HG03045 (cell line): ENCODE data around the gene STEAP2.

Source experiments
- ATAC-seq: cut with Tn5 transposase; IDR thresholded peaks from one replicate; pipeline ENCODE4 v1.9.1; 2021; ENCODE audit warnings: mild to moderate bottlenecking, moderate library complexity; ENCODE audit not compliant: unreplicated experiment

Gene STEAP2

DNA sequence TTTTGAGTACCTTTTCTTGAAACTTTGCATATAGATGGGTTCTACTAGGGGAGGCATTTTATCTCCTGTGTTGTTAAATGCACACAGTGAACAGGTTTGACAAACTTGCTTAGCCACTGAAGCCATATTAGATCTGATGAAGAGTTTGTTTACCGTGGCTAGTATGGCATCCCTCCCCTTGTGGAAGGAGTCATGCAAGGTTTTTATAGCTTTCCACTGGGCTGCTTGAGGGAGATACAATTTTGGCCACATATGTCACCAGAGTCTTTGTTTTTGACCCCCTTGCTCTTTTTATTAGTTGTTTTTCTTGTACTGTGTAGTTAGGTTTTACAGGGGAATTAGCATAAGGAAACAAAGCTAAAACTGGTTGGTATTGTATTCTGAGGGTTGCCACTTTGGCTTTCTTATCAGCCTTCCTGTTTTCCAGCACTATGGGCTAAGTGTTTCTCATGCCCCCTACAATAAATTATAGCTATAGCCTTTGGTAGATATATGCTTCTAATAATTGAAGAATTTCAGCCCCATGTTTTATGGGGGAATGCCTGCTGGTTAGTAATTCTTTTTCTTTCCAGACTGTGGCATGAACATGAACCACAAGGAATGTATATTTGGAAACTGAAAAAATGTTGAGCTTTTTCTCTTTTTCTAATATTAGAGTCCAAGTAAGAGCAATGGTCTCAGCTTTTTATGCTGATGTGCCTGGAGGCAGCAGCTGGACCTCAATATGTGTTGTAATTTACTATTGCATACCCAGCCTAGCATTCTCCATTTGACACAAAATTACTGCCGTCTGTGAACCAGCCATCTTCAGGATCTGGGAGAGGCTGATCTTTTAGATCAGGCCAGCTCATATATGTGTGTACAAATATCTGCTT is 18.4 kb upstream of the STEAP2 start:
- no peak for ATAC-seq

DNA sequence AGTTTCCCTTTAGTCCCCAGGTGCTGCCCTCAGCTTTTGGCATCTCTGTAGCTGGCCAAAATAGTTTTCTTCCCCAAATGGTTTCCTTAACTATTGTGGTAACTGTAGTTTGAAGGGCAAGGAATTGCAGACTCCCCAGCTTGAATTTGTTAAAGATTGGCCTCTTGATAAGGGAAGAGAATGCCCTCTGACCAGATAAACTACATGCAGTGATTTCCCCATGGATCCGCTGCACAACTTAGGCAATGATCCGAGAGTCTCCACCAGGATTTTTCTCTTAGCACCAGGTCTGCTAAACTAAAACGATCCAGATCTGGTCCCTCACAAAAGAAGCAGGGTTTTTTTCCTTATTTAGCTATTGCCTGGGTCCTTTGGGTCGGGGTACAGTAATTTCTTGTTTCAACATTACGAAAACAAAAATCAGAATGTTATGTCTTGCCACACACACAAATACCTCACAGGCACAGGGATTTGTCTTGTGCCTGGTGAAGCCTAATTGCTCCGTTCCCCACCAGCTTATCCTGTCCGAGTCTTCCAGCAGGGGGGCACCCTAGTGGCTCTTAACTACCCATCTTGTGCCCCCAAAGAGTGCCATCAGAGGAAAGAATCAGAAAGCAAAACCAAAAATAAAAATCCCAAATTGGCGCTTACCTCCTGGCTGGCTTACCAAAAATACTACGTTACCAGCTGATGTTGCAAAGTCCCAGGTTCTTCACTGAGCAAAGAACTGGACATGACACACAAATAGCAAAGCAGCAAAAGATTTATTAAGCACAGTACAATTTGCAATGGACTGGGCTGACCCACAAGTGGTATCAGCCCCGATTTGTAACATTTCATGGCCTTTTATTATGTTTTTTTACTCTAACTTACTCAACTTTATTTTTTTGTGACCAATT is 16.4 kb upstream of the STEAP2 start:
- no peak for ATAC-seq

DNA sequence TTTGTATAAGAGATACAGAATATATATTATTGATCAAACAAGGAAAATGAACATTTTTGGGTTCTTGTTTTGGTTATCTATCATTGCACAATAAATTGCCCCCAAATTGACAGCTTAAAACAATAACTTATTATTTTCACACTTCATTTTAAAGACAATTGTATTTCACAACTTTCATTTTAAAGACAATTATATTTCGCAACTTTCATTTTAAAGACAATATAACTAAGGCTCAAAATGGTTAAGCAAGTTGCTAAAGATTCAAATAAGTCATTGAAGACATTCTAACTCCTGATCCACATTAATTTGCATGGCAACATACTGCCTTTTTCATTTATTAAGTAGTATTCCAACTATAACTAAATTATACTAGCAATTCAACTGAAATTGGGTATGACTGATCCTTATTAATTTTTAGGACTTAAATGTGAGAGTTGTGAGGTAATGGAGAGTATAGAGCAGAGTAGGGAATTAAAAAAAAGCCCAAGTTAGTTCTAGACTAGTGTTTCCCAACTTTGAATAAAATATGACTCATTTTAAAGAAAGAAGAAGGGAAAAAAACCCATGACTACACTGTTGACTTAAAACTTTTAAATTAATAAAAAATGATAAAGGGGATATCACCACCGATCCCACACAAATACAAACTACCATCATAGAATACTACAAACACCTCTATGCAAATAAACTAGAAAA is 9.9 kb upstream of the STEAP2 start:
- no peak for ATAC-seq

DNA sequence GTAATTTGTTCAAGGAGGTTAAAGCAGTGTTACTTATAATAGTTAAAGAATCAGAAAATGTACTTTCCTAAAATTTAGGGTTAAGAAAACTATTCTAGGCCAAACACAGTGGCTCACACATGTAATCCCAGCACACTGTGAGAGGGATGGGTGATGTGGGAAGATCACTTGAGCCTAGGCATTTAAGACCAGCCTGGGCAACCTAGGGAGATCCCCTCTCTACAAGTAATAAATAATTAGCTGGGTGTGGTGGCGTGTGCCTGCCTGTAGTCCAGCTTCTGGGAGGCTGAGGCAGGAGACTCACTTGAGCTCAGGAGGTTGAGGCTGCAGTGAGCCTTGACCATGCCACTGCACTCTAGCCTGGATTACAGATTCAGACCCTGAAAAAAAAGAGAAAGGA is 3.6 kb upstream of the STEAP2 start:
- ATAC-seq = no peak

DNA sequence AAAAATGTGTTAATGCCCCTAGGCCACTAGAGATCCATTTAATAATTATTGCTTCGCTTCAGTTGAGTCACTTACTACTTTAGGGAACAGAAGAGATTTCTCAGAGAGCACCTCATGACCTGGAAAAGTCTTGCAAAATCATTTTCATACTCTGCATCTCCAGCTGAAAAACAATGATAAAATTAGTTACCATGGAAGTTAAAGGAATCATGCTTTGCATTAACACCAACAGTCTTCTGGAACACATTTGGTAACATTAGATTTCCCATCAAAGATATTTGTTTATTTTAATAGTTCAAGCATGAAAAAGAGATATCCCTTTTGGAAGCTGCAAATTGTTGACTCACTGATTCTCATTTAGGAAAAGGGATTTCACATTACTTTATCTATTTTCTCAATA is 1.8 kb upstream of the STEAP2 start:
- ATAC-seq = no peak

DNA sequence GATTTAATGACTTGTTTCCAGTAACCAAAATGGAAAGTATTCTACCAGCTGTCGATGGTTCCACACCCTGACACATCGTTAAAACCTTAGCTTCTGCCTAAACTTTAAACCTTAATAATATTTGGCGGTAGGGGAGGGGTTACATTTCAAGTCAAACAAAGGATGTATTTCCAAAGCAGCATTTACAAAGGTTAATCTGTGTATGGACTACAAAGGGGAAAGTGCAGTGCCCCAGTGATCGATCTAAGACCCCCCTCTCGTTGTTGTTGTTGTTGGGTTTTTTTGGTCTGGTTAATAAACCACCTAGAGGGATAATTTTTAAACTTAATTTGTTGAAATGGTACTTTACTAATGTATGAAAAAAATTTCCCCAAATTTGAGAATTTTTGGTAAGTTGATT is 1.1 kb upstream of the STEAP2 start:
- no peak for ATAC-seq

DNA sequence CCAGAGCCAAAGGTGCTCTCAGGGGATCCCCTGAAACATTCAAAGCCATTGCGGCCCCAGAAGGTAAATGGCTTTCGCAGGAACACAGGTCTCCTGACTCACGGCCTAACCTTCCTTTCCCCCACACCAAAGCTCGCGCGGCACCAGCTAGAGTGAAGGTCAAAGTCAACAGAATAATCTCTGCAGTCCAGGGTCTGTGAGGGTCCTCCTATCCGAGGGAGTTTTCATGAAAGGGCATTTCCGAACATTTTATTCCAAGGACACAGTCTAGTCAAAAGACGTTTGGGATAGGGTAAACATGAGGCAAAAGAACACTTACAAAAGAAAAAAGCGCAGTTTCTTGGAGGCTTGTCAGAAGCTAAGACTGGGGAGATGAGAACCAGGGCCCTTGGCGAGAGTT is 559 bp upstream of the STEAP2 start:
- no peak for ATAC-seq

DNA sequence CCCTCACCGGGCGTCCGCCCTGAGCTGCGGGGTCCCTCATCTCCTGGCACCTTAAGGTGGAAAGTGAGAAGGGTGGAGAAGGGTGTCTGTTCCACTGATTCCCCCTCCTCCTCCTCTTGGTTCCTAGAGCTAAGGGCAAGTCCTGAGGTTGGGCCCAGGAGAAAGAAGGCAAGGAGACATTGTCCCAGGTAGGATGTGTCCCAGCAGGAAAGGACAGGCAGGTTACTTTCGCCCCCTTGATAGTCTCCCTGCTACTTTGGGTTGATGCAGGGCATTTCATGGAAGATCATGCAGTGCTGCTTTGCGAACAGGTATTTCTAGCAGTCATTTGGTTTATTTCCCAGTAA is 582 bp downstream of the STEAP2 start:
- no peak for ATAC-seq

DNA sequence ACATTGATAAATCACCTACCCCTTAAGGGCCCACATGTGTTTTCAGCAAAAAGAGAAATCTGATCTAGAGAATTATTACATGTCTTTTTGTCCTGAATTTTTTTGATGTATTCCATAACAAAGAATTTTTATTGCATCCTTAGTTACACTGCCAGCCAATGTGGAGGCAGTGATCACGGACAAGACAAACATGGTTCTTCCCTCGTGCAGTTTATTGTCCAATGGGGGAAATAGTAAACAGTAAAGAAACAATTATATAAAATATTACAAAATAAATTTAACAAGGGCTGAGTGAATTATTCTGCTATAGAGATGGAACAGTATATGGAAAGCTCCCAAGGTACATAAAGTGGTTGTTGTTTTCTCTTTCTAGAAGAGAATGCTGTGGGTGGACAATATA is 2.0 kb downstream of the STEAP2 start:
- ATAC-seq = no peak

DNA sequence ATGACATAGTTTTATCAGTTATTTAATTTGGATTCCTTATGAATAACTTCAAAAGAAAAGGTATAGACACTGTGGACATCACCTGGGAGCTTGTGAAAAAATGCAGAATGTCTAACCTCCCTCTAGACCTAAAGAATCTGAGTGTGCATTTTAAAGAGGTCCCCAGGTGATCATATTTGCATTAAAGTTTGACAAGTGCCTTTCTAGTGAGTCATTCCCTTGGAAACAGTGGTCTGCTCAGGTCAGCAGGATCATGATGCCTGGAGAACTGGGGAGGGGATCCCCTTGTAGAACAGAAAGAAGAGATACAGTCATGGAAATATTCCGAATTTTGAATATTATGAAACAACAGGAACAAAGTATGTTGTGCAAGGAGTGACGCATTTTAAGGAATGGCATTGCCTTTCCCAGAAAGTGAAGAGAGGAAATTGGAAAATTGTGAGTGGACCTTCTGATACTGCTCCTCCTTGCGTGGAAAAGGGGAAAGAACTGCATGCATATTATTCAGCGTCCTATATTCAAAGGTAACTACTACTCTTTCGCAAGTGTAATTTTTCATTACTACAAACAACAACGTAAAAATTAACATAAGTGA is 4.6 kb downstream of the STEAP2 start:
- no peak for ATAC-seq

DNA sequence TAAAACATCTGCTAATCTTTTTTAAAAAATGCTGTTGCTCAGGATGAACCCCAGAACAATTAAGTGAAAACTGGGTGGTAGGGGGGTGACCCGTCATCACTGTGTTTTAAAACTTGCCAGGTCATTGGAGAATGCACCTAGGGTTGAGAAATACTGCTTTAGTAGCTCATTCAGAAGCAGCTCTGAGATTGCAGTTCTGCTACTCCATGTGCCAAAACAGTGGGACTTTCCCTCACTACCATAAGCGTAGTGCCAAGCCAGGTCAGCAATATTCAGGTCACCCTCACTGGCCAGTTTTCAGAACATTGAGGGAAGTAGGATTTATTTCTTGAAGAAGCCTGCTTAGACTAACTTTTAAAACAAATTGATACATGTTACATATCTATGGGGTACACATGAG is 5.2 kb downstream of the STEAP2 start:
- no peak for ATAC-seq

DNA sequence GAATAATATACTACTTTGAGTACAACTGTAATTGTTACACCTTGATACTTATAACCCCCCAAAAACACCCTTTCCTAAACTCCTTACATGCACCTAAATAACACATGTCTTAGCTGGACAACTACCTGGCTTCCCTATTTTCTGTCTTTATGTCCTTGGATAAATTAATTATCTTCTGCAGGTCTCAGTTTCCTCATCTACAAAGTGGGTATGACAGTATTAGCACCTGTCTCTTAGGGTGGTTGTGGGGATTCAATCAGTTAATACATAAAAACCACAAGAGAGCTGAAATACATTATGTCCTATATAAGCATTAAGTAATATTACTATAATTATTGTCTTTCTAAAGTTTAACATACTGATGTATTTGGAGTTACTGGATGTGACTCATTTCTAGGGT is 10.8 kb downstream of the STEAP2 start:
- no peak for ATAC-seq

DNA sequence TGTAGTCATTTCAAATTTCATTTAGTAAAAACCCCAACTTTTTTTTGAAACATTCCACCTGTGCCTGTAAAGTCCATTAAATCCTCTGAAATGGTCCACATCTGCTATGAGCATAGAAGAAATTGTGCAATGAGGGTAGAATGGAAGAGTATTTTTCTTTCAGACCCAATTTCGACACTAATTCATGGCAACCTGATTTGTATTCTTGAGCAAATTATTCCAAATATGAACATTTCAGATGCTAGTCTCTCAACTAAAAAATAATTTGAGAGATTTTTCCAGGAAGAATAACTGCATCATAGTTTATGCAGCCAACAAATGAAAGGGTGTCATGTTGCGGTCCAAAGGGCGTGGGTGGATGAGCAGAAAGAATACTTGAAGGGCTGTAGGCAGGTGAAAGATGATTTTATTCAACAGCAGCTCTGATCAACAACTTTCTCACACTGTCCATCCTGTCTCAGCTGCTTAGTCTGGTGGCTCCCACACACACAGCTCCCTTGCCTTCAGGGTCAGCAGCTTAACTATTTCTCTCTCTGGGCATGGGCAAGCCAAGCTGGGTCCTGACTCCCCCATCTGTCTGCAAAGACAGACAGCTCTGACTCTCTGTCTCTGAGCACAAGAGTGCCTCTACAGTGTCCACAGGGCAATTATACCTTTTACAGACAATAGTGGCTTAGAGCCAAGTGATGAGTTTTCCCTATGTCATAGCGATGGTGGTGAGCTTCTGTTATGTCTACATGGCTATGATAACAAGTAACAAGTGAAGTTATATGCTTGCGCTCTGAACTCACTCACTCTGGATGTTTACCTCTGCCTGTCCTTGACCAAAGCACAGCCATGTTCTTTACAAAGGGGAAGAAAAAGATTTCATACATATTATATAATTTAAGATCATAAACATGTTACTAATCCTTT is 11.5 kb downstream of the STEAP2 start:
- ATAC-seq = no peak

DNA sequence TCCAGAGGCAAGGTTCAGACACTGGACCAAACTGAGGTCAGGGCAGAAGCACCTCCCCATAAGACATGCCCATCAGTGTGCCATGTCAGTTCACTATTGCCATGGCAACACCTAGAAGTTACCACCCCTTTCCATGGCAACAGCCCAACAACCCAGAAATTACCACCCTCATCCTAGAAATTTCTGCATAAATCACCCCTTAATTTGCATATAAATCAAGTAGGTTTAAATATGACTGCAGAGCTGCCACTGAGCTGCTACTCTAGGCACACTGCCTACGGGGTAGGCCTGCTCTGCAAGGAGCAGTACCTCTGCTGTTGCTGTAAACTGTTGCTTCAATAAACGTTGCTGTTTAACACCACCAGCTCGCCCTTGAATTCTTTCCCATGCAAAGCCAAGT is 12.7 kb downstream of the STEAP2 start:
- no peak for ATAC-seq

DNA sequence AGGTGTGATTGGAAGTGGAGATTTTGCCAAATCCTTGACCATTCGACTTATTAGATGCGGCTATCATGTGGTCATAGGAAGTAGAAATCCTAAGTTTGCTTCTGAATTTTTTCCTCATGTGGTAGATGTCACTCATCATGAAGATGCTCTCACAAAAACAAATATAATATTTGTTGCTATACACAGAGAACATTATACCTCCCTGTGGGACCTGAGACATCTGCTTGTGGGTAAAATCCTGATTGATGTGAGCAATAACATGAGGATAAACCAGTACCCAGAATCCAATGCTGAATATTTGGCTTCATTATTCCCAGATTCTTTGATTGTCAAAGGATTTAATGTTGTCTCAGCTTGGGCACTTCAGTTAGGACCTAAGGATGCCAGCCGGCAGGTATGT is 13.6 kb downstream of the STEAP2 start:
- ATAC-seq = no peak

DNA sequence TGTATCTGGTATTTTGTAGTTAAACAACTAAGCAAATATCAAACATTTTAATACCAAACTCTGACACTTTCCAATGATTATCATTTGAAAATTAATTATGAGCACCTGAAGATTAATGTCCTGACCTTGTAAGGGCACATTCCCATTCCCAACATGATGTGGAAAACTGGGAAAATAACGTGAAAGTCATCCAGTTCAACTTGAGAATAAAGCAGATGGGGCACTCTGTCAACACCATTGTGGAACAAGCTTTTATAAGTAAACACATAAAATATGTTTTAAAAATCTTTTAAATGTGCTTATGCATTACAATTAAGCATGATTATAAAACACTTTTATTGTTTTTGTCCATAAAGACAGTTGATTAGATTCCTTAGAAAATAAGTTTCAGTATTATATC is 14.1 kb downstream of the STEAP2 start:
- no peak for ATAC-seq

DNA sequence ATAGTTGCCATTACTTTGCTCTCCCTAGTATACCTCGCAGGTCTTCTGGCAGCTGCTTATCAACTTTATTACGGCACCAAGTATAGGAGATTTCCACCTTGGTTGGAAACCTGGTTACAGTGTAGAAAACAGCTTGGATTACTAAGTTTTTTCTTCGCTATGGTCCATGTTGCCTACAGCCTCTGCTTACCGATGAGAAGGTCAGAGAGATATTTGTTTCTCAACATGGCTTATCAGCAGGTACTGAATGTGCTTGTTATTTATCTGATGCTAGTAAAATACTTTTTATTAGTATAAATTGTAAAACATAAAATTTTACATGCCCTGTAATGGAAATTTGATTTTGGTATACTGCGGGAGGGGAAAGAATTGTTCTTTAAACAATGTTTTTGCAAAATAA is 15.7 kb downstream of the STEAP2 start:
- ATAC-seq = no peak

DNA sequence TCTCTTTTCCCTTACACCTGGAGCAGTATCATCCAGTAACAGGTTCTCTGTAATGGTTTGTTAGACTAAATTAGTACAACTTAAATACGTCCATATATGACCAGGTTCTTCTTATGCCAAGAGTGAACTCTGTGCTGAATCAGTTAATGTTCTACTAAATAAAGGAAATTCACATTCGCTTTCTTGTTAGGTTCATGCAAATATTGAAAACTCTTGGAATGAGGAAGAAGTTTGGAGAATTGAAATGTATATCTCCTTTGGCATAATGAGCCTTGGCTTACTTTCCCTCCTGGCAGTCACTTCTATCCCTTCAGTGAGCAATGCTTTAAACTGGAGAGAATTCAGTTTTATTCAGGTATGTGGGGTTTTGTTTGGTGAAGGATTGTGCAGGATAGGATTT is 18.1 kb downstream of the STEAP2 start:
- no peak for ATAC-seq

DNA sequence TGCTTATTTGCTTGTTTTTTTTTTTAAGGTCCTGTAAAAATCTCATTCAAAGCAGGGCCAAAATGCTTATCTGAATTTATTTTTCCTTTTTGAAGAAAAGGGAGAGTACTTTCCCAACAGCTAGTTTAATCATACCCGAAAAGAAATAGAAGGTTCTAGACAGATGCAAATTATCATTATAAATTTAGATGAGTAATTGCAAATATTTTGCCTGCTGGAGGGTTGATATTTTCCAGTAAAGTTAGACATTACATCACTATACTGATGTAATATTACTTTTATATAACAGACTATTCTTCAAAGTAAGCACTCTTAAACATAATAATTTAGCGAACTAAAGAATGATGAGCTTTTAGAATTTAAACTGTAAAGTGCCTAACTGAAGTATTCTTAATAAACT is 19.3 kb downstream of the STEAP2 start:
- ATAC-seq = no peak

DNA sequence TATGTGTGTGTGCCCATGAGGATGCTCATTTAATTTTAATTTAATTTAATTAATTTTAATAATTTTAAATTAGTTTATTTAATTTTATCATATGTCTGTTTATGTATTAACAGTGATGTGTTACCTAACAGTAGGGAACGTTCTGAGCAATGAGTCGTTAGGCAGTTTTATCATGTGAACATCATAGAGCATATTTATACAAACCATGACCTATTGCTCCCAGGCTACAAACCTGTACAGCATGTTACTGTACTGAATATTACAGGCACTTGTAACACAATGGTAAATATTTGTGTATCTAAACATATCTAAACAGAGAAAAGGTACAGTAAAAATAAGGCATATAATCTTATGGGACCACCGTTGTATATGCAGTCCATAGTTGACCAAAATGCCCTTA is 19.8 kb downstream of the STEAP2 start:
- no peak for ATAC-seq
